CD14-positive monocyte (primary cell): ENCODE data around the gene RERE. TPM values are rescaled to one million over a fixed set of nuclear protein-coding genes. Genes with fewer than 3 reads are reported as not detected.

Experiments used
- DNase-seq, 3 donors: peaks; one replicate each; pipeline ENCODE4 v3.0.0-alpha.2; 2011 to 2022
- H2AFZ ChIP-seq: 2 replicates; pipeline ENCODE4 v1.6.0; 2012; ENCODE audit warnings: mild to moderate bottlenecking, low read depth, low read length, inconsistent platforms; ENCODE audit not compliant: insufficient read depth, poor library complexity, severe bottlenecking
- H3K27ac ChIP-seq, 2 donors: 1 replicate in 1 of 2; 2 replicates in 1 of 2; pipeline ENCODE4 v1.5.1; 2012 to 2013; ENCODE audit warnings: low read length in 2 of 2, control low read depth in 1 of 2, inconsistent platforms in 1 of 2, low read depth in 1 of 2, mild to moderate bottlenecking in 1 of 2
- H3K27me3 ChIP-seq, 2 donors: one replicate each; pipeline versions ENCODE4 v1.6.0 to v1.6.1; 2011 to 2013; ENCODE audit warnings: low read length in 2 of 2; ENCODE audit not compliant: control insufficient read depth in 2 of 2, insufficient read depth in 2 of 2
- H3K36me3 ChIP-seq, 2 donors: replicated peaks in 1 of 2; 1 replicate in 1 of 2; 2 replicates in 1 of 2; pipeline versions ENCODE4 v1.5.1 to v1.6.1; 2012 to 2013; ENCODE audit warnings: low read length in 2 of 2, control low read depth in 1 of 2, inconsistent platforms in 1 of 2, mild to moderate bottlenecking in 1 of 2; ENCODE audit not compliant: insufficient read depth in 2 of 2, control insufficient read depth in 1 of 2
- H3K4me1 ChIP-seq, 2 donors: 1 replicate in 1 of 2; 2 replicates in 1 of 2; pipeline versions ENCODE4 v1.5.1 to v1.6.1; 2012 to 2013; ENCODE audit warnings: low read length in 2 of 2, control low read depth in 1 of 2, inconsistent platforms in 1 of 2, mild to moderate bottlenecking in 1 of 2, moderate library complexity in 1 of 2; ENCODE audit not compliant: insufficient read depth in 2 of 2, control insufficient read depth in 1 of 2
- H3K4me2 ChIP-seq: replicated peaks from 2 replicates; pipeline ENCODE3; 2012; ENCODE audit warnings: low read length, moderate library complexity, mild to moderate bottlenecking; ENCODE audit not compliant: poor library complexity, severe bottlenecking; ENCODE audit errors: extremely low read depth
- H3K4me3 ChIP-seq, 3 experiments: fragments of 200-600 bp in 1 of 3; sonication (generic) in 1 of 3; replicated peaks in 1 of 3; 1 replicate in 2 of 3; 2 replicates in 1 of 3; pipeline ENCODE4 v1.5.1; 2011 to 2013; ENCODE audit warnings: low read length in 3 of 3, mild to moderate bottlenecking in 3 of 3, control low read depth in 2 of 3, low read depth in 2 of 3, inconsistent platforms in 1 of 3, moderate library complexity in 1 of 3
- H3K79me2 ChIP-seq: 2 replicates; pipeline ENCODE4 v1.6.0; 2012; ENCODE audit warnings: mild to moderate bottlenecking, control low read depth, inconsistent platforms, low read length, moderate library complexity; ENCODE audit not compliant: insufficient read depth
- H3K9ac ChIP-seq: 2 replicates; pipeline ENCODE4 v1.6.0; 2017; ENCODE audit warnings: low read length, mild to moderate bottlenecking; ENCODE audit not compliant: insufficient read depth, poor library complexity, severe bottlenecking
- H3K9me3 ChIP-seq, 2 donors: replicated peaks in 1 of 2; 1 replicate in 1 of 2; 2 replicates in 1 of 2; pipeline versions ENCODE4 v1.5.1 to v1.6.1; 2012 to 2013; ENCODE audit warnings: low read length in 2 of 2, control low read depth in 1 of 2; ENCODE audit not compliant: control insufficient read depth in 1 of 2, insufficient read depth in 1 of 2
- H4K20me1 ChIP-seq: 2 replicates; pipeline ENCODE4 v1.6.0; 2012; ENCODE audit warnings: mild to moderate bottlenecking, low read length, control low read depth, moderate library complexity; ENCODE audit not compliant: insufficient read depth
- H3K27ac Mint-ChIP-seq, 7 donors: one replicate each; pipeline ENCODE4 v1.8.0; 2020; ENCODE audit warnings: mild to moderate bottlenecking in 7 of 7, mixed read lengths in 7 of 7, moderate library complexity in 6 of 7, inconsistent platforms in 2 of 7
- H3K27me3 Mint-ChIP-seq, 3 donors: one replicate each; pipeline ENCODE4 v1.8.0; 2021 to 2022; ENCODE audit warnings: low read depth in 3 of 3, mild to moderate bottlenecking in 3 of 3, mixed read lengths in 3 of 3, moderate library complexity in 3 of 3, inconsistent platforms in 1 of 3
- H3K36me3 Mint-ChIP-seq, 2 donors: one replicate each; pipeline ENCODE4 v1.8.0; 2020; ENCODE audit warnings: mixed read lengths in 2 of 2, inconsistent platforms in 1 of 2, mild to moderate bottlenecking in 1 of 2
- H3K4me1 Mint-ChIP-seq: one replicate; pipeline ENCODE4 v1.8.0; 2020; ENCODE audit warnings: mild to moderate bottlenecking, mixed read lengths
- H3K4me3 Mint-ChIP-seq, 2 donors: one replicate each; pipeline ENCODE4 v1.8.0; 2020; ENCODE audit warnings: mild to moderate bottlenecking in 2 of 2, mixed read lengths in 2 of 2, moderate library complexity in 1 of 2
- H3K9me3 Mint-ChIP-seq, 7 donors: one replicate each; pipeline ENCODE4 v1.8.0; 2020 to 2022; ENCODE audit warnings: mixed read lengths in 7 of 7, mild to moderate bottlenecking in 6 of 7, moderate library complexity in 6 of 7, inconsistent platforms in 2 of 7
- WGBS: methylation state at CpG from one replicate; pipeline ENCODE4 v1.1.5; 2013; ENCODE audit warnings: missing lambda C conversion rate; ENCODE audit not compliant: insufficient coverage; 5-methylcytosine and 5-hydroxymethylcytosine counted together
- intact Hi-C, 2 donors: fragments of 100-400 bp; cut with micrococcal nuclease; formaldehyde crosslinking; loops; one replicate each; pipeline versions ENCODE4 v1.15.0 to v1.15.1; 2023
- polyA plus RNA-seq, 3 donors: library from polyadenylated mRNA; depleted of rRNA in 1 of 3; unstranded in 2 of 3; stranded (reverse) in 1 of 3; fragments of 300-500 nt in 2 of 3; fragments of >200 nt in 1 of 3; fragmentation: Illumina TruSeq in 2 of 3; gene quantifications; 1 replicate in 2 of 3; 2 replicates in 1 of 3; pipeline ENCODE4 v1.2.3, GENCODE V29; 2012 to 2021
- TF ChIP-seq, protein P1 (sequence below): fragments of 200-600 bp; IDR thresholded peaks from one replicate; pipeline ENCODE4 v1.8.0; 2022; ENCODE audit warnings: antibody characterized with exemption, mild to moderate bottlenecking

Gene RERE
- polyA plus RNA-seq, 3 donors, result 1.2 to 19.4 (median 3.8) TPM

DNA sequence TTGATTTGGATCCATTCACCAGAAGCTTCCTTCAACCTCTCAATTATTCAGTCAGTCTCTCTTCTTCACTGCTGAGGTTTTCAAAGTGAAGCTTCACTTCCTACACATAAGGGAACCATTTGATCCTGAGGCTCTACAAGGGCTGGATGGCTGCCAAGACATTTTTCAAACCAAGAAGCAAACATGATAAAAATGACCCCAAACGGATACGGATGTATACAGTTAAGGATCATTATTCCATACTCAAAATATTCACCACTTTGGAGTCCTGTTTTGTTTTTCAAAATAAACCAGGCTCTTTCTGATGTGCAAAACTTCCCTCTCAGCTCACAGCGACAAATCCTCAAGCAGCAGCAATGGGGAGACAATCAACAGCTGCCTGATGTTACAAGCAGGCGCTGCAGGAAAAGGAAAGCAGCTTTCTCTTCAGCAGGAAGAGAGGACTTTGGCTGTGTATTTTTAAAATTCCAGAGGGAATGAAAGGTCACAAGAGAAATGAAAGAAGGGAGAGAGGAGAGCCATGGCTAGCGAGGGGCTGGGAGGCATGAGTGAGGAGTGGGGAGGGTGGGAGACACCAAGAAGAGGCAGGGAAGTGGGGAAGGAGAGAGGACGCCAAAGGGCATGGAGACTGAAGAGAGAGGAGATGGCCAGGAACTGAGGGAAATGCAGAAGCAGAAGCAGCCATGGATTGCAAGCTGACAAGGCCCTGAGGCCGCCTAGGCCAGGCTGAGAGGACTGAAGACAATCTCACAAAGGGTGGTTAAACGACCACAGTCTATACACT is 354.1 kb downstream of the RERE start:
- Histone ChIP-seq H3K9ac (peak overlapping the region; percentile 15), H3K4me2 (no peak overlapping the region)
- peaks cover 33% of the 10 kb centered on the region for H3K4me1 Mint-ChIP-seq

DNA sequence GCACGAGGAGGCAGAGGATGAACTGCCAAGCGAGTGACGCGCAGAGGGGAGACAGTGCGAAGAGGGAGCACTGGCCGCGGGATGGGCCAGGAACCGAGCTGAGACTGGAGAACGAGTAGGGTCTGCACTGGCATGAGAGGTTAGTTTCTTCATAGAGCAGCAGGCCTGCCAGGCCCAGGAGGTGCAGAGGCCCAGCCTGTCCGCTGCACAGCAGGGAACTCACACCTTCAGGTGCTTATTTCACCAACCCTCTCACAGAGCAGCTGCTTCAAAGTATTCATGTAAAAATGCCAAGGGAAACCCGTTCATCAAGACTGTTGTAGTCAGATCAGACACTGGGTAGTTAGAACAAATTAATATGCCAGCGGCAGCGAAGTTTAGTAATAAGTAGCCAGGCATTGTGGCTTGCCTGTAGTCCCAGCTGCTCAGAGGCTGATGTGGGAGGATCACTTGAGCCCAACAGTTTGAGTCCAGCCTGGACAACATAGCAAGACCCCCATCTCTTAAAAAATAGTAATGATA is 355.0 kb downstream of the RERE start:
- 96% methylated on average over 10 of the region's 13 CpGs for WGBS
- DNase-seq, result no peak
- H3K4me1 ChIP-seq, result peaks cover 23 to 28% of the 10 kb centered on the region in 2 donors
- no peak overlapping the region for H3K4me3 Mint-ChIP-seq
- H4K20me1 ChIP-seq, result no peaks in the 10 kb centered on the region
- peaks cover 25 to 31% of the 10 kb centered on the region in 2 donors for H3K36me3 Mint-ChIP-seq
- peaks cover 4 to 22% of the 10 kb centered on the region in 2 donors for H3K36me3 ChIP-seq
- H3K9ac ChIP-seq, result no peak overlapping the region
- H3K27ac ChIP-seq, result no peak overlapping the region
- TF ChIP-seq, protein P1, sequence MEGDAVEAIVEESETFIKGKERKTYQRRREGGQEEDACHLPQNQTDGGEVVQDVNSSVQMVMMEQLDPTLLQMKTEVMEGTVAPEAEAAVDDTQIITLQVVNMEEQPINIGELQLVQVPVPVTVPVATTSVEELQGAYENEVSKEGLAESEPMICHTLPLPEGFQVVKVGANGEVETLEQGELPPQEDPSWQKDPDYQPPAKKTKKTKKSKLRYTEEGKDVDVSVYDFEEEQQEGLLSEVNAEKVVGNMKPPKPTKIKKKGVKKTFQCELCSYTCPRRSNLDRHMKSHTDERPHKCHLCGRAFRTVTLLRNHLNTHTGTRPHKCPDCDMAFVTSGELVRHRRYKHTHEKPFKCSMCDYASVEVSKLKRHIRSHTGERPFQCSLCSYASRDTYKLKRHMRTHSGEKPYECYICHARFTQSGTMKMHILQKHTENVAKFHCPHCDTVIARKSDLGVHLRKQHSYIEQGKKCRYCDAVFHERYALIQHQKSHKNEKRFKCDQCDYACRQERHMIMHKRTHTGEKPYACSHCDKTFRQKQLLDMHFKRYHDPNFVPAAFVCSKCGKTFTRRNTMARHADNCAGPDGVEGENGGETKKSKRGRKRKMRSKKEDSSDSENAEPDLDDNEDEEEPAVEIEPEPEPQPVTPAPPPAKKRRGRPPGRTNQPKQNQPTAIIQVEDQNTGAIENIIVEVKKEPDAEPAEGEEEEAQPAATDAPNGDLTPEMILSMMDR, result no peak
- no peaks in the 10 kb centered on the region for H3K79me2 ChIP-seq
- peaks cover 42% of the 10 kb centered on the region for H3K4me1 Mint-ChIP-seq
- H3K27me3 Mint-ChIP-seq, result peaks cover 0 to 2% (median 0%) of the 10 kb centered on the region in 3 donors
- H3K4me2 ChIP-seq, result no peak overlapping the region
- H3K27ac Mint-ChIP-seq, result peak overlapping the region in 1 of 7 donors; percentile 65
- no peaks in the 10 kb centered on the region for H3K27me3 ChIP-seq
- intact Hi-C loops, result no loop called here
- H3K4me3 ChIP-seq, result no peak overlapping the region
- H3K9me3 Mint-ChIP-seq, result no peaks in the 10 kb centered on the region
- H2AFZ ChIP-seq, result no peak overlapping the region
- H3K9me3 ChIP-seq, result no peaks in the 10 kb centered on the region

More for the DNA sequence above, 354.1 kb downstream of the RERE start:
- H2AFZ ChIP-seq, result peak overlapping the region; percentile 21
- no peaks in the 10 kb centered on the region for H3K27me3 ChIP-seq
- peaks cover 4 to 22% of the 10 kb centered on the region in 2 donors for H3K36me3 ChIP-seq
- H3K9me3 ChIP-seq, result no peaks in the 10 kb centered on the region
- 28% methylated on average over 7 of the region's 8 CpGs for WGBS
- H3K9me3 Mint-ChIP-seq, result no peaks in the 10 kb centered on the region
- DNase-seq, result peak in 1 of 3 donors; percentile 12
- no peaks in the 10 kb centered on the region for H3K79me2 ChIP-seq
- no peak overlapping the region for H3K4me3 ChIP-seq
- no peaks in the 10 kb centered on the region for H4K20me1 ChIP-seq
- H3K27ac ChIP-seq, result peak overlapping the region; percentile 10 to 50
- peak overlapping the region; percentile 66 to 88 (median 81) for H3K27ac Mint-ChIP-seq
- intact Hi-C loops, result no loop called here
- peak overlapping the region; percentile 42 to 62 for H3K4me3 Mint-ChIP-seq
- peaks cover 14 to 19% of the 10 kb centered on the region in 2 donors for H3K4me1 ChIP-seq
- TF ChIP-seq, protein P1, result no peak
- peaks cover 0 to 2% (median 0%) of the 10 kb centered on the region in 3 donors for H3K27me3 Mint-ChIP-seq
- H3K36me3 Mint-ChIP-seq, result peaks cover 25 to 31% of the 10 kb centered on the region in 2 donors
